Common myeloid progenitor, CD34-positive (primary cell): ENCODE data around the gene DIDO1.
A peak's percentile ranks its signal among the peaks of the same experiment; 100 is the strongest.

ENCODE experiments used
- CTCF ChIA-PET: fragments of 350-600 bp; sonication (Branson Sonifier 250); formaldehyde crosslinking; loops from one replicate; lab custom pipeline; 2021; ENCODE audit warnings: antibody characterized with exemption; lab: Charles Lee
- POLR2A ChIA-PET: fragments of 350-600 bp; sonication (Branson Sonifier 250); formaldehyde crosslinking; loops from one replicate; lab custom pipeline; 2021; ENCODE audit warnings: antibody characterized with exemption; lab: Charles Lee
- DNase-seq, 3 donors: peaks; one replicate each; pipeline versions ENCODE4 v3.0.0 to v3.0.0-alpha.2; 2013
- H3K27ac ChIP-seq, 2 experiments: 1 replicate in 1 of 2; 2 replicates in 1 of 2; pipeline ENCODE4 v1.7.0; 2013; ENCODE audit warnings: inconsistent platforms in 2 of 2, low read length in 2 of 2, mild to moderate bottlenecking in 2 of 2, low read depth in 1 of 2, moderate library complexity in 1 of 2; ENCODE audit not compliant: severe bottlenecking in 2 of 2, insufficient read depth in 1 of 2, poor library complexity in 1 of 2
- H3K27me3 ChIP-seq, 5 experiments: replicated peaks in 2 of 5; 1 replicate in 3 of 5; 2 replicates in 2 of 5; pipeline versions ENCODE4 v1.6.1 to v1.7.0; 2013; ENCODE audit warnings: low read length in 4 of 5, mild to moderate bottlenecking in 2 of 5, moderate library complexity in 2 of 5, inconsistent platforms in 1 of 5; ENCODE audit not compliant: insufficient read depth in 5 of 5, control insufficient read depth in 4 of 5
- H3K36me3 ChIP-seq, 4 experiments: 1 replicate in 2 of 4; 2 replicates in 2 of 4; pipeline versions ENCODE4 v1.6.1 to v1.7.0; 2013; ENCODE audit warnings: low read length in 3 of 4, control low read depth in 1 of 4, mild to moderate bottlenecking in 1 of 4; ENCODE audit not compliant: control insufficient read depth in 4 of 4, insufficient read depth in 4 of 4
- H3K4me1 ChIP-seq, 4 experiments: 1 replicate in 3 of 4; 2 replicates in 1 of 4; pipeline versions ENCODE4 v1.6.1 to v1.7.1; 2013; ENCODE audit warnings: low read length in 3 of 4, mild to moderate bottlenecking in 3 of 4, control low read depth in 1 of 4, inconsistent platforms in 1 of 4, moderate library complexity in 1 of 4; ENCODE audit not compliant: control insufficient read depth in 4 of 4, insufficient read depth in 4 of 4; ENCODE audit errors: control extremely low read depth in 1 of 4
- H3K4me3 ChIP-seq, 7 experiments: 1 replicate in 4 of 7; 2 replicates in 3 of 7; pipeline versions ENCODE4 v1.5.1 to v1.7.0; 2013; ENCODE audit warnings: mild to moderate bottlenecking in 7 of 7, low read length in 6 of 7, moderate library complexity in 6 of 7, inconsistent platforms in 2 of 7, low read depth in 2 of 7, control low read depth in 1 of 7; ENCODE audit not compliant: insufficient read depth in 4 of 7, control insufficient read depth in 1 of 7; ENCODE audit errors: extremely low read depth in 1 of 7
- H3K9me3 ChIP-seq, 5 experiments: 1 replicate in 4 of 5; 2 replicates in 1 of 5; pipeline versions ENCODE4 v1.6.1 to v1.7.1; 2013; ENCODE audit warnings: low read length in 4 of 5, mild to moderate bottlenecking in 2 of 5, inconsistent platforms in 1 of 5, low read depth in 1 of 5, moderate library complexity in 1 of 5; ENCODE audit not compliant: control insufficient read depth in 4 of 5, insufficient read depth in 2 of 5; ENCODE audit errors: control extremely low read depth in 1 of 5
- whole genome bisulfite sequencing: methylation state at CpG from one replicate; pipeline ENCODE4 v1.1.5; 2013; ENCODE audit not compliant: insufficient coverage; 5-methylcytosine and 5-hydroxymethylcytosine counted together

The DIDO1 gene

DNA sequence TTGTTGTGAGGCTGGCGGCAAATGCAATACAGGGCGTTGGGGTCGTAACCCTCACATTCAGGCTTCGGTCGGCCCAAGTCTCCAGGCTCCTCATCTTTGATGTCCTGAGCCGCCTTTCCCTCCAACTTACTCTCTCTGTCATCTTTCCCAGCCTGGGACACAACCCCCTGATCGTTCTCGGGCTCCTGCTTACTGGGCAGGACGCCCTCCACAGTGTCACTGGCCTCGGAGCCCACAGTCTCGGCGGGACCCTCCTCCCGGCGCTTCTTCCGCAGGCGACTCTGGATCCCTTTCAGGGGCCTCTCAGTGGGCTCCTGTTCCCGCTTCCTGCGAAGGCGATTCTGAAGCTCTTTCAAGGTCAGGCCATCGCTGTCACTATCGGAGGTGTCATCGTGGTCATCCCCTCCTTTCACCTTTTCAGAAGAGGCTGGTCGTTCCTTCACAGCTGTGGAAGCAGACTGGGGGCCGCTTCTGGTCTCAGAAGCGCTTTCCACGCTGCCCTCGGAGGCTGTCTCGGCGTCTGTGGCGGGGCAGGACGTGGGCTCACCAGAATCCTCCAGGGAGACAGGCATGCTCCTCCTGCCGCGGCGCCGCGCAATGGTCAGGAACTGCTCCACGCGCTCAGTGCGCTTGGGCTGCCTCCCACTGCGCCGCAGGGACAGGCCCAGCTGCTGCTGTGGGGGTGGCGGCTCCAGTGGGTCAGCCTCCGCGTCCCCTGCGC lies 15.4 kb downstream of the DIDO1 start:
- Histone ChIP-seq H3K4me3 (no peak overlapping the region), H3K27me3 (no peaks in the 10 kb centered on the region), H3K27ac (no peak overlapping the region), H3K9me3 (no peaks in the 10 kb centered on the region), H3K4me1 (peaks cover 0 to 26% (median 13%) of the 10 kb centered on the region in 4 experiments), H3K36me3 (peaks cover 9 to 78% (median 58%) of the 10 kb centered on the region in 4 experiments)
- no peak for DNase-seq
- WGBS, result 96% methylated on average over 45 of the region's 45 CpGs
- CTCF ChIA-PET, result interaction anchor here (0.7 to 11.5 kb wide), 6 partner anchors 7 to 43 kb away, joined by 3 to 155 read pairs (median 11); partner anchors contain the start of gene GID8
- POLR2A ChIA-PET, result interaction anchor here (0.6 kb wide), 1 partner anchor 9 kb away, joined by 4 read pairs; no protein-coding TSS in a partner anchor

DNA sequence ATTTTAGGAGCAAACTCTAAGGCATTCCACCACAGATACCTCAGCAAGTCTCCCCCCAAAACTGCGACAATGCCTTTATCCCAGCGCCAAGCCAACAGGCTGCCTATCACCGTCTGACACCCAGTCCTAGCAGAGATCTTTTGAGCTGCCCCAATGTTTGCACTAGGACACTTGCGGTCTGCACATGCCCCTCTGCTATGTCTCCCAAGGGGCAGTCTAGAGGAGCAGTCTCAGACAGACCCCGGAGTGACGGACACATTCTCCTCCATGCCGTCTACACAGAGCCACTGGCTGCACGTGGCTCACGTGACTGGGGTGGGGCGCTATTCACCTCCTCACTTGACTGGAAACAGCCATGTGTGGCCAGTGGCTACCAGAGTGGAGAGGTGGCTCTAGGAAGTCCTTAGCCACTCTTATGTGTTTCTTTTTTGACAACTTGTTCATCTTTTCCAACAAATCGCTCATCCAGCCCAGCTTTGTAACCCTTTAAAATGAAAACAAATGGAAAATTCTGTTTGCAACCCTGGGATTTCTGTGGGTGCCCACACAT lies 16.0 kb downstream of the DIDO1 start:
- Histone ChIP-seq H3K4me3 (no peak overlapping the region), H3K4me1 (peaks cover 0 to 21% (median 10%) of the 10 kb centered on the region in 4 experiments), H3K9me3 (no peaks in the 10 kb centered on the region), H3K27me3 (no peaks in the 10 kb centered on the region), H3K27ac (no peak overlapping the region), H3K36me3 (peaks cover 11 to 84% (median 62%) of the 10 kb centered on the region in 4 experiments)
- 97% methylated on average over 10 of the region's 11 CpGs for WGBS
- CTCF ChIA-PET, result interaction anchor here (7.7 to 11.5 kb wide), 2 partner anchors 8 to 9 kb away, joined by 89 to 155 read pairs; no protein-coding TSS in a partner anchor
- DNase-seq, result no peak
- POLR2A ChIA-PET, result interaction anchor here (0.6 kb wide), 1 partner anchor 8 kb away, joined by 4 read pairs; no protein-coding TSS in a partner anchor

DNA sequence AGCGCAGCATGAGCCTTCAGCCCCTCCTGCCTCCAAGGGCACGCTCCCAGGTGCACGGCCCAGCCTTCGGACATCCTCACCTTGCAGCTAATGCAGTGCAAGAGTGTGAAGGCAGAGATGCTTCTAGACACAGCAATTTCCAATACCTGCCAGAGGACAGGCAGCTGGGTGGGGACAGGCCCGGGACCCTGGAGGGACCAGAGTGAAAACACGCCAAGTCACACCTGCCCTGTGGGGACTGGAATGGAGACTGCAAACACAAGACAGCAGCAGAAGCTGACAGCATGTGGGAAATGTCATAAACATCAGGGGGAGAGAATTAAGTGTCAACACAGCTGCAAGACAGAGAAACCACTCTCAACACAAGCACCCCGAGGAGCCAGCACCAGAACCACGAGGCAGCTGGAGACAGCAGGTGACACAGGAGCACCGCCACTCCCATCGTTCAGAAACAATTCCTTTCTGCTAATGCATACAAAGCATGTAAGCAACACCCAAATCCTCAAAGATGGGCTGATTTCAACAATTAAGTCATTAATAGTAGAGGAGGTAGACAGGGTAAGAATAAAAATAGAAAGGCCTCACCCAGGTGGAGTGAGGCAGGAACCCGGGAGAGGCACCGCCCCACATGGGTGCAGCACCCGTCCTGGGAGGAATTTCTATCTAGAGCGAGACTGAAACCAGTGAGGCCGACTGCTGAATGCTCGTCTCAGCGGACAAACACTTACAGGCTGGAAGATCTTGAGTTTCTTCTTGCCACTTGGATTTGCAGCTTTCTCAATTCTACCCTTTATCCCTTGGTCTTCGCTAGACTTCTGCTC lies 17.1 kb downstream of the DIDO1 start:
- CTCF ChIA-PET, result interaction anchor here (1.3 to 7.7 kb wide), 7 partner anchors 9 to 100 kb away, joined by 3 to 89 read pairs (median 14); partner anchors contain the start of gene DIDO1
- POLR2A ChIA-PET, result no interaction called here
- WGBS, result 97% methylated on average over 14 of the region's 18 CpGs

DNA sequence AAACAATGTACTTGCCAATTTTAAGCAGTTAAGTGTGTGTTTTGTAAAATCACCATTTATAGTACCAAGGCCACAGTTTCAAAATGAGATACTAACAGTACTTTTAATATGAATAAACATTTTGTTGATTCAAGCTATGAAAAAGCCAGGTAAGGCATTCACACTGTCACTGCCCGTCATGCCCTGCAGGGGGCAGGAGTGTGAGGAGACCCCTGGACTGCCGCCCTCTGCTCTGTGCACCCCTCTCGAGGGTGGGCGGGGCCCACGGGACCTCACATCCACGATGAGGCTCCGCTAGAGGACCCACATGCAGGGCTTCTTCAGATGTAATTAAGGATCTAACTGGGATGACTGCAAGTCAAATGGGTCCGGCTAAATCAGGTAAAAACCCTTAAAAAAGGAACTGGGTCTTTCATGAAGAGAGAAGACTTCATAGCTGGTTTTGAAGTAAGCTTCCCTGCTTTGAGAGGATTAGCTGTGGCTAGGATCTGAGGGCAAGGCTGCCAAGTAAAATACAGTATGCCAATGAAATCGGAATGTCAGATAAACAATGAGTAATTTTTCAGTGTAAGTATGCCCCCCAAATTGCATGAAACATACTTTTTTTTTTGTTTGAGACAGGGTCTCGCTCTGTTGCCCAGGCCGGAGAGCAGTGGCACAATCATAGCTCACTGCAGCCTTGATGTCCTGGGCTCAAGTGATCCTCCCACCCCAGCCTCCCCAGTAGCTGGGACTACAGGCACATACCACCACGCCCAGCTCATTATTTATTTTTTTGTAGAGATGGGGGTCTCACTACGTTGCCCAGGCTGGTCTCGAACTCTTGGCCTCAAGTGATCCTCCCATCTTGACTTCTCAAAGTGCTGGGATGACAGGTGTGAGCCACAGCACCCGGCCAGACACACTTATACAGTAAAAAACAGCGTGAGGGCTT lies 18.7 kb downstream of the DIDO1 start:
- Histone ChIP-seq H3K27me3 (no peaks in the 10 kb centered on the region), H3K9me3 (no peaks in the 10 kb centered on the region), H3K36me3 (peaks cover 18 to 99% (median 80%) of the 10 kb centered on the region in 4 experiments), H3K4me1 (no peaks in the 10 kb centered on the region), H3K27ac (no peak overlapping the region), H3K4me3 (no peak overlapping the region)
- 75% methylated on average over 16 of the region's 16 CpGs for WGBS
- peak; percentile 59 to 71 (median 70) for DNase-seq
- POLR2A ChIA-PET, result interaction anchor here (0.7 to 1.3 kb wide), 3 partner anchors 11 to 47 kb away, joined by 3 to 7 read pairs (median 5); no protein-coding TSS in a partner anchor
- CTCF ChIA-PET, result interaction anchor here (0.6 to 7.7 kb wide), 22 partner anchors 10 to 544 kb away, joined by 3 to 89 read pairs (median 4); partner anchors contain the start of genes BHLHE23 and DIDO1

More for the DNA sequence above, 17.1 kb downstream of the DIDO1 start:
- DNase-seq, result no peak
- Histone ChIP-seq H3K27ac (no peak overlapping the region), H3K9me3 (no peaks in the 10 kb centered on the region), H3K4me1 (peaks cover 0 to 10% (median 1%) of the 10 kb centered on the region in 4 experiments), H3K27me3 (no peaks in the 10 kb centered on the region), H3K4me3 (no peak overlapping the region), H3K36me3 (peaks cover 16 to 93% (median 72%) of the 10 kb centered on the region in 4 experiments)

DNA sequence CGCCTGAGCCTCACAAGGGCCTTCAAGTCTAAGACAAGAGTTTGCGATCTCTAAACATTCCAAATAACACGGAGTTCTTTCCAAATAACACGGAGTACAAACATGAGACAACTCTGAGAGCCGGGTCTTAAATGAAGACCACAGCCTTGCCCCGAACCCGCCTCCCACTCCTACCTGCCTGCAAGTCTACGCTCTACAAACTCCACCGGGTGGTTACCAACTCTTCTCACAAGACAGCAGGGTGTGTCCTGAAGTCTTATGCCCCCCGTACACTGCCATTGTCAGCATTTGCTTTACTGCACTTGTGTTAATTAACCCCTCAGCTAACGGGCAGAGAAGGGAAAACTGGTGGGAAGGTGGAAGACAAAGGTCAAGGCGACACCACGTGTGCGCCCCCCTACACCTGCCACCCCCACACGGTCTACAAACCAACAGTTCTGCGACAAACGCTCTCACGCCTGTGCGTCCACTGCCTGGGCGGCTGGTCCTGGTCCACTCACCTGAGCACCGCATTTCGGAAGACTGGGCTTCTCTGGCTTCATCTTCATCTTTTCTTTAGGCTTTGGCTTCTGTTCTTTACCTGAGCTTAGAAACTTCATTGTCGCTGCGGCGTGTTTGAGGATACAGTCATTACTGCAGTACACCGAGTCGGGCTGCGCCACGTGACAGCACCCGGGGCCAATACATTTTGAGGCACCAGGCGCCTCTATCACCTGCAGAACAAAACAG lies 19.5 kb downstream of the DIDO1 start:
- CTCF ChIA-PET, result interaction anchor here (0.6 to 7.7 kb wide), 18 partner anchors 9 to 121 kb away, joined by 3 to 89 read pairs (median 6); partner anchors contain the start of genes BHLHE23 and DIDO1
- H3K9me3 ChIP-seq, result no peaks in the 10 kb centered on the region
- POLR2A ChIA-PET, result interaction anchor here (1.0 kb wide), 1 partner anchor 48 kb away, joined by 7 read pairs; no protein-coding TSS in a partner anchor
- no peaks in the 10 kb centered on the region for H3K27me3 ChIP-seq
- no peak overlapping the region for H3K27ac ChIP-seq
- WGBS, result 96% methylated on average over 29 of the region's 31 CpGs
- peaks cover 18 to 99% (median 82%) of the 10 kb centered on the region in 4 experiments for H3K36me3 ChIP-seq
- H3K4me3 ChIP-seq, result no peak overlapping the region
- no peak for DNase-seq
- no peaks in the 10 kb centered on the region for H3K4me1 ChIP-seq
